Left colon (tissue), 2 donors: ENCODE data around the gene SLC17A2. TPM values are rescaled to one million over a fixed set of nuclear protein-coding genes. Genes with fewer than 3 reads are reported as not detected.

Source experiments
- ATAC-seq: fragments of 200-7000 bp; cut with Tn5 transposase; one replicate; pipeline ENCODE4 v1.9.1; 2020; ENCODE audit warnings: mild to moderate bottlenecking, moderate library complexity
- DNase-seq, 2 donors: peaks; one replicate each; pipeline ENCODE4 v3.0.0-alpha.2; 2020
- intact Hi-C, 2 donors: fragments of 100-400 bp; cut with DNase I in 1 of 2; cut with micrococcal nuclease in 1 of 2; formaldehyde crosslinking; loops; one replicate each; pipeline versions ENCODE4 v1.11.2 to v1.14.0; 2022; cut with DNase I, micrococcal nuclease
- long read RNA-seq: library from polyadenylated mRNA; unstranded; transcript quantifications from one replicate; pipeline ENCODE4 v2.0.0, GENCODE V29; 2021
- total RNA-seq, 2 donors: library from RNA; stranded (reverse); fragmentation: NEBNext Ultra II Directional; extraction: Animal tissue kit (Norgen Biotek cat#: 25700); gene quantifications; one replicate each; pipeline ENCODE4 v1.2.1, GENCODE V29; 2021
- donor health status: DM: no; HTN: no; CAD: no.
- donor health status: DM: yes; HTN: yes; CAD: no.

The SLC17A2 gene, protein sequence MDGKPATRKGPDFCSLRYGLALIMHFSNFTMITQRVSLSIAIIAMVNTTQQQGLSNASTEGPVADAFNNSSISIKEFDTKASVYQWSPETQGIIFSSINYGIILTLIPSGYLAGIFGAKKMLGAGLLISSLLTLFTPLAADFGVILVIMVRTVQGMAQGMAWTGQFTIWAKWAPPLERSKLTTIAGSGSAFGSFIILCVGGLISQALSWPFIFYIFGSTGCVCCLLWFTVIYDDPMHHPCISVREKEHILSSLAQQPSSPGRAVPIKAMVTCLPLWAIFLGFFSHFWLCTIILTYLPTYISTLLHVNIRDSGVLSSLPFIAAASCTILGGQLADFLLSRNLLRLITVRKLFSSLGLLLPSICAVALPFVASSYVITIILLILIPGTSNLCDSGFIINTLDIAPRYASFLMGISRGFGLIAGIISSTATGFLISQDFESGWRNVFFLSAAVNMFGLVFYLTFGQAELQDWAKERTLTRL
- not detected for total RNA-seq
- long read RNA-seq, result 0 reads

- ATAC-seq (peak; percentile 52), DNase-seq (no peak)
- intact Hi-C loops, result no loop called here
Measured at GRCh38 chr6:25930532-25931410, at the start of gene SLC17A2. Gene SLC17A2 (minus strand): TSS chr6:25930691. CDS start chr6:25925796, 4,895 bp downstream.

- intact Hi-C loops, result no loop called here
- DNase-seq (no peak), ATAC-seq (no peak)
Measured at GRCh38 chr6:25975923-25976560, 45.6 kb upstream of the SLC17A2 start.

DNA sequence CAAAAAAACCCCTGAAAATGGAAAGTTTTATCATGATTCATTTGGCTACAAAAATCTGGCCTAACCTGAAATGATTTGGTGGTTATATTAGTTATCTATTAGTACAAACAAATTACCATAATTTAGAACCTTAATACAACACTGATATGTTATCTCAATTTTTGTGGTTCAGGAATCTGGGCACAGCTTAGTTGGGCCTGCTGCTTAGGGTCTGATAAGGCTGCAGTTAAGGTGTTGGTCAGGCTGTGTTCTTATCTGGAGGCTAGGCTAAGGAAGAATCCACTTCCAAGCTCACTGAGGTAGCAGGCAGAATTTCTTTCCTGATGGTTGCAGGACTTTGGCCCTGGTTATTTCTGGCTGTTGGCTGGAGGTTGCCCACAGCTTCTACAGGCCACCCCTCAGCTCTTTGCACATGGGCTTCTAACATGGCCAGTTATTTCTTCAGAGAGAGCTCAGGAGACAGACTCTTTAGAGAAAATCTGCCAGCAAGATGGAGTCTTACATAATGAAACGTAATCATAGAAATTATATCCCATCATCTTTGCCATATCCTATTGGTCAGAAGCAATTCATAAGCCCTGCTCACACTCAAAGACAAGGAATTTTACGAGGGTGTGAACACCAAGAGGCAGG is 43.5 kb upstream of the SLC17A2 start:
- intact Hi-C loops, result no loop called here
- ATAC-seq, result no peak
- no peak for DNase-seq

GRCh38 chr6:25972902-25973301 is 42.4 kb upstream of the SLC17A2 start:
- DNase-seq (no peak), ATAC-seq (no peak)
- intact Hi-C loops, result no loop called here

DNA sequence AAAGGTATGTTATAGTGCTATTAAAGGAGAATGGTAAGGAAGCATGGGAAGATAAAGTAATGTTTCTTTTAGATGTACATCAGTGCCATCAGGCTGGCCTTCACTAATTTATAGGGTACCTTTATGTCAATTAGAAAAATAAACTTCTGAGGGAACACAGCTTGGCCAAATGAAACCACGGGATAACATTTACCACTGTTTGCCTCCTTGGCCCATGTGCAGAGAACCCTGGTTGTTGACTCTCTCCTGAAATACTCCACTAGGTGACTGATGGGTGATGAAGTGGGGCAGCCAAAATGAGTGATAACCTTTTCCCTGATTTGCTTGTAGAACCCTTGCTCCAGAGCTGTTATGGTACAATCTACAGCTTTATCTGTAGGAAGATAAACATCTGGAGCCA is 41.6 kb upstream of the SLC17A2 start:
- intact Hi-C loops, result no loop called here
- ATAC-seq, result no peak
- no peak for DNase-seq

- intact Hi-C loops, result no loop called here
- DNase-seq (no peak), ATAC-seq (peak; percentile 16)
Measured at GRCh38 chr6:25971187-25971821, 40.8 kb upstream of the SLC17A2 start.

DNA sequence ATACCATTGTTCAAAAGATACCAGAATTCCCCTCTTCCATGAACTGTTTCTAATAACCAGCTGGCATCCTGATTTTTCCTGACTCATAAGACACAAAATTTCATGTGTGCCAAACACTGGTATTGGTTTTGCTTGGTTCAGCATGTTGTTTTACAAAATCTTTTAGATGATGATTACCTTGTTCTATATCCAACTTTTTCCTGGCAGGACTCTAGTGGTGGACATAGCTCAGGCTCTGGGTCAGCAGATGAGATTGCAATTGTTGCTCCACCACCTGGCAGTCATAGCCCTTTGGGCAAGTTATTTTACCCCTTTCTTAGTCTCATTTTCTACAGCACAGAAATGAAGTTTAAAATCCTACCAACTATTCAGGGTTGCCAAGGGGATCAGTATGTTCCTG is 38.3 kb upstream of the SLC17A2 start:
- DNase-seq, result no peak
- intact Hi-C loops, result no loop called here
- no peak for ATAC-seq

DNA sequence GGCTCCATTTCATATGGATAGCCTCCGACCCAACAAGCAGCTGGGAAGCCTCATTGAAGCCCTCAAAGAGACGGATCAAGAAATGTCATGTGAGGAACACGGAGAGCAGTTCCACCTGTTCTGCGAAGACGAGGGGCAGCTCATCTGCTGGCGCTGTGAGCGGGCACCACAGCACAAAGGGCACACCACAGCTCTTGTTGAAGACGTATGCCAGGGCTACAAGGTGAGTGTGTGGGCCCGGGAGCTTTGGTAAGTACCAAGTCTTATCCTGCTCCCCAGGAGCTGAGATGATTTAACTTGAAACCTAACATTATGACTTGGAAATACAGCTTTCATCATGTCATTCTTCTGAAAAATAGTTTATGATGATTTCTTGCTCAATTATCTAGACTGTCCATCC is 36.2 kb upstream of the SLC17A2 start:
- ATAC-seq (no peak), DNase-seq (no peak)
- intact Hi-C loops, result no loop called here

DNA sequence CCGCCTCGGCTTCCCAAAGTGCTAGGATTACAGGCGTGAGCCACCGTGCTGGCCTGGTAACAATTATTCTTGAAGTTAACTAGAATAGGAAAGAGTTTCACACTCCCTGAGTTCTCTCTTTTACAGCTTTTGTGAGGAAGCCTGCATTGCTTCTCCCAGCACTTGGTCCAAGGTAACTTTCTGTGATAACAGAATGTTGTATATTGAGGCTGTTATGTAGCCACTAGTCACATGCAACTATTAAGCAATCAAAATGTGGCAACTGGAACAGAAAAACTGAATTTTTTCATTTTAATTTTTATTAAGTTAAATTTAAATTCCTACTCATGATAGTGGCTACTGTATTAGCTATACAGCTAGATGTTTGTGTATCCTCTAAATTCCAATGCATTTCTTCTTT is 34.6 kb upstream of the SLC17A2 start:
- ATAC-seq (no peak), DNase-seq (no peak)
- intact Hi-C loops, result no loop called here

GRCh38 chr6:25963426-25964123 is 33.1 kb upstream of the SLC17A2 start:
- peak; percentile 48 for ATAC-seq
- intact Hi-C loops, result no loop called here
- peak in 1 of 2 donors; percentile 15 for DNase-seq

DNA sequence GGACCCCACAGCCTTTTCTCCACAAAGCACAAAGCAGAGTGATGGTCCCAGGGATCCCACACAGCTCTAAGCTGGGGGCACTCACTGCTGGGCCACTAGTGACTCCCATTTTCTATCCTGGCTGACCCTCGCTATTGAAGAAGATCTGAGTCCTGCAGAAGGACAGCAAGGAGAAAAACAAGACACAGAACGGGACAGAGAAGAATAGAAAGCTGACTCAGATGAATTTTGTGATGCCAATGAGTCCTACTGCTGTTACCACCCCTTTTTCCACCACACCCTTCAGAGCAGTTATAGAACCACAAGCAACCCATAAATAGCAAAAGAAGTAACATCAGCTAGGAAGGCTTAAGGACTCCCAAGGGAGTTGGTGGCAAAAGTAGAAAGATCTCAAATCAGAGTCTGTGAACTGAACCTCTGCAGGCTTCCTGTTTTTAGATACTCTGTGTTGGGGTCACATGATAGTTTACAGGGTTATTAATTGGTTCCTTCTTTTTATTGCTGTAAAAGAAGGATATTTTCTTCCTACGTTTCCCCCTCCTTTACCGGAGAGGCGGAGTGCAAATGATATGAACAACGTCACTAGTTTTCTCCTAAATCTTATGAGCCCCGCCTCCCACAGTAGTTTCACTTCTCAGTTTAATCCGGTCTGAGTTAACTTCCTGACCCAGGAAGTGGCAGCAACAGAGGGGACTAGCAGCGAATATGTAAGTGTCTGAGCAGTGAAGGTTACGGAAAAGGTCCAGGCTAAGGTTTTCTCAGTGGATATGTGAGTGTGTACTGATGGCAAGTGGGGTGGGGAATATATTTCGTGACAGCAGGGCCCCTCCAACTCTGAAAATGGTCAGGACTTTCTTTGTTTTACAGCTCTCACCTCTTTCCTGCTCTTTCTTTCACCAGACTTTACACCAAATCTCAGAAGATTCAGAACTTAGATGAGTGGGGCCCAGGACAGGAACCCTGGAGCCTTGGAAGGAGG is 31.9 kb upstream of the SLC17A2 start, which contains the start of gene TRIM38:
Gene TRIM38 (plus strand): TSS at position 654 of the 979 bp plus-strand sequence. CDS start 3,721 bp downstream, outside the sequence.
- DNase-seq (peak; percentile 80 to 86), ATAC-seq (peak; percentile 92)
- intact Hi-C loops, result no loop called here

GRCh38 chr6:25961619-25962148 is 31.2 kb upstream of the SLC17A2 start:
- intact Hi-C loops, result no loop called here
- ATAC-seq (no peak), DNase-seq (peak in 1 of 2 donors; percentile 10)

DNA sequence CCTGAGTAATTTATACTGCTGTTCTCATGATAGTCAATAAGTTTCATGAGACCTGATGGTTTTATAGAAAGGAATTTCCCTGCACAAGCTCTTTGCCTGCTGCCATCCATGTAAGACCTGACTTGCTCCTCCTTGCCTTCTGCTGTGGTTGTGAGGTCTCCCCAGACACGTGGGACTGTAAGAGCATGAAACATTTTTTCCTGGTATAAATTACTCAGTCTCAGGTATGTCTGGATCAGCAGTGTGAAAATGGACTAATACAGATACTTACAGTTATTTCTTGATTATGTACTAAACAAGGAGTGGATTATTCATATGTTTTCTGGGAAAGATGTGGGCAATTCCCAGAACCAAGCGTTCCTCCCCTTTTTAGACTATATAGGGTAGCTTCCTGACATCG is 30.2 kb upstream of the SLC17A2 start:
- intact Hi-C loops, result no loop called here
- no peak for ATAC-seq
- DNase-seq, result no peak

DNA sequence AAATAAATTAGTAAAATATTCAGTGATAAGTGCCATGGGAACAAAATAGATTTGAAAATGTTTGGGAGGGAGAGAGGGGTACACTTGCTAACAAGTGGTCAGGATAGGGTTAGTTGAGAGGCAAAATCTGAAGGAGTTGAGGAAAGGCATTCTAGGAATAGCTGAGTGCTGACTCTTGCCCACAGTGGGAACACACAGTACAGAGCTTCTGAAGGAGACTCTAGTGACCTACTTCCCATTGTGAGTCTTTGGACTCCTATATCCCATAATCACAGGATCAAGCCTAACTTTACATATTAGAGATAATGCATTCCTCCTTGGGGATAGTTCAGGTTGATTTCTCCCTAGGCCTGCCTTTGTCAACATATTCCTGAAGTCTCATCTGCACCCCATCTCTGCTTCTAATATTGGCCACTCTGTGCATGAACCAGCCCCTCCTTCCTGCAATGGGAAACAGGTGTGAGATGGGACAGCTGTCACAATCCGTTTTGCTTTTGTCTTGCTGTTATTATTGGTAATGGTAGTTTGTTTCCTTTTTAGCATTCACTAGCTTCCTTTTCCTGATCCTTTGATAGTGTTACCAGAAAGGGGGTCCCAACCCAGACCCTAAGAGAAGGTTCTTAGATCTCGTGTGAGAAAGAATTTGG is 29.5 kb upstream of the SLC17A2 start:
- intact Hi-C loops, result no loop called here
- no peak for ATAC-seq
- no peak for DNase-seq

DNA sequence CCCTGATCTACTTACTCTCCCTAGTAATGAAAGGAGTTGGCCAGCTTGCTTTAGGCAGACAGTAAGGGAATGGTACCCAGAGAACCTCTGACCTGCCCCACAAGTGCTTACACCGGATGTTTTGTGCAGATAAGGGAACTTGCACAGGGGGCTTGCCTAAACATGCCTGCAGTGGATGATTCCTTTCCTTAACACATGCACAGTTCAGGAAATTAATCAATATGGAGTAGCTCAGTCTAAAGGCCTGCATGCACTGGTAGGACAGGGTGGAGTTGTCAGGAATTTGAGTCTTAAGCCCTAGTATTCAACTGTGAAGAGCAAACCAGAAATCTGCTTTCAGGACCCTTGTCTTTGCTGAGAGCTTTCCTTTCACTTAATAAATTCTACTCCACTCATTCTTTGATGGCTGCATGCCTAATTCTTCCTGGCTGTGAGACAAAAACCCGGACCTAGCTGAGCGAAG is 28.2 kb upstream of the SLC17A2 start:
- DNase-seq, result no peak
- no peak for ATAC-seq
- intact Hi-C loops, result no loop called here

DNA sequence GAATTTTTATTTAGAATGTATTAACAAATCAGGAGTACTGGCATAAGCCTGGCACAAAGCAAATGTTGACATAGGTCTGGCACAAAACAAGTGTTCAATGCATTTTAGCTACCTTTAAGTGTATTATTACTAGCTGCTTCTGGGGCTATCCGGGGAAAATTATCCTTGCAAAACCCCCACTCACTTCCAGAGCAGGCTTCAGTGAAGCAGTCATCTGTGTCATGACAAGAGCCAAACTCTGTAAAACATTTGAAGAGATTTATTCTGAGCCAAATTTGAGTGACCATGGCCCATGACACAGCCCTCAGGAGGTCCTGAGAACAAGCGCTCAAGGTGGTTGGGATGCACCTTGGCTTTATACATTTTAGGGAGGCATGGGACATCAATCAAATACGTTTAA is 25.7 kb upstream of the SLC17A2 start:
- intact Hi-C loops, result no loop called here
- ATAC-seq (no peak), DNase-seq (no peak)
